ENCODE data around the gene BCL2L14. TPM values are rescaled to one million over a fixed set of nuclear protein-coding genes. Genes with fewer than 3 reads are reported as not detected.

Gene BCL2L14
- total RNA-seq, 2 experiments from 2014 or later = 3.1 to 3.8 TPM

Other genes starting within 250 kb of the BCL2L14 start
- gene LRP6, start 196.1 kb downstream of the BCL2L14 start, total RNA-seq = 1 to 10 TPM; 2.9 to 4.6 TPM

Measured in activated naive CD8-positive, alpha-beta T cell treated with anti-CD3 and anti-CD28 coated beads for 36 hours (primary cell).